Measurements from ENCODE around the gene MAPK8. TPM values are rescaled to one million over a fixed set of nuclear protein-coding genes. Genes with fewer than 3 reads are reported as not detected.

MAPK8 gene
- total and polyA plus RNA-seq, 9 of the 15 experiments (the other 6 are each of a cell fraction or from before 2014, with no cell fraction given): 6.4 to 159 (median 71.0) TPM

- TF ChIP-seq RREB1 (CRISPR knock-in tag; IDR thresholded peaks at IDR 0.05) (peak; percentile 42; the same call in 1 of the 2 replicates), EP300 (IDR thresholded peaks at IDR 0.05; ENCODE audit: low read length) (0 out of 2 replicates have a peak, but pooled peaks have one; percentile 23), TGIF2 (CRISPR knock-in tag; IDR thresholded peaks at IDR 0.05) (peak; percentile 79; the same call in 1 of the 2 replicates), FOXK1 (CRISPR knock-in tag; IDR thresholded peaks at IDR 0.05; ENCODE audit: borderline replicate concordance) (peak; percentile 97), ZNF740 (CRISPR knock-in tag; IDR thresholded peaks at IDR 0.05) (peak; percentile 85), ZNF740 (tag; IDR thresholded peaks at IDR 0.05) (no peak), ZBTB7A (IDR thresholded peaks at IDR 0.05; ENCODE audit: borderline replicate concordance, control insufficient read depth, low read depth, low read length) (peak; percentile 71), ZBTB9 (CRISPR knock-in tag; IDR thresholded peaks at IDR 0.05) (0 out of 2 replicates have a peak, but pooled peaks have one; percentile 18)
Observed at GRCh38 chr10:48306265-48306869, at the start of gene MAPK8 (continued).

All from K562 (cell line).